ENCODE results near the gene SCYGR4. TPM values are rescaled to one million over a fixed set of nuclear protein-coding genes. Genes with fewer than 3 reads are reported as not detected.
"Not testable (repeated sequence)": the region's sequence is repeated elsewhere in the genome, so short reads cannot be mapped to it uniquely, and the experiment has no call there.

Gene SCYGR4
- total RNA-seq, 2 experiments from 2014 or later, result not detected

- Mint-ChIP-seq H3K27me3 (peaks cover 3% of the 10 kb centered on the region), H3K4me1 (no peaks in the 10 kb centered on the region), H3K9me3 (no peaks in the 10 kb centered on the region), H3K4me3 (no peak overlapping the region), H3K27ac (no peak overlapping the region), H3K36me3 (ENCODE audit: low read depth) (no peaks in the 10 kb centered on the region)
- POLR2A ChIA-PET, result no interaction called here
- no peak for DNase-seq
- CTCF ChIA-PET, result no interaction called here
Measured at GRCh38 chr2:227661025-227661649, 43.8 kb downstream of the SCYGR4 start.

GRCh38 chr2:227661827-227662226, 44.5 kb downstream of the SCYGR4 start:
- DNase-seq, result no peak
- POLR2A ChIA-PET, result no interaction called here
- no peaks in the 10 kb centered on the region for H3K4me1 Mint-ChIP-seq
- no peak overlapping the region for H3K27ac Mint-ChIP-seq
- CTCF ChIA-PET, result no interaction called here
- H3K36me3 Mint-ChIP-seq (ENCODE audit: low read depth), result no peaks in the 10 kb centered on the region
- no peak overlapping the region for H3K4me3 Mint-ChIP-seq
- peaks cover 3% of the 10 kb centered on the region for H3K27me3 Mint-ChIP-seq
- H3K9me3 Mint-ChIP-seq, result no peaks in the 10 kb centered on the region

- no peak for DNase-seq
- Mint-ChIP-seq H3K4me3 (no peak overlapping the region), H3K36me3 (ENCODE audit: low read depth) (no peaks in the 10 kb centered on the region), H3K4me1 (no peaks in the 10 kb centered on the region), H3K27ac (no peak overlapping the region), H3K27me3 (peaks cover 3% of the 10 kb centered on the region), H3K9me3 (no peaks in the 10 kb centered on the region)
- ChIA-PET CTCF (no interaction called here), POLR2A (no interaction called here)
Measured at GRCh38 chr2:227665189-227665940, 48.1 kb downstream of the SCYGR4 start.

GRCh38 chr2:227666631-227667170, 49.4 kb downstream of the SCYGR4 start, which contains the start of gene SCYGR5:
Gene SCYGR5, plus strand, starts transcription at chr2:227666804. Its CDS starts 0 bp downstream, at chr2:227666804.
- H3K36me3 Mint-ChIP-seq (ENCODE audit: low read depth); H3K4me1 Mint-ChIP-seq; H3K27ac Mint-ChIP-seq; H3K9me3 Mint-ChIP-seq; DNase-seq; H3K4me3 Mint-ChIP-seq; POLR2A ChIA-PET; H3K27me3 Mint-ChIP-seq: not testable (repeated sequence)
- CTCF ChIA-PET, result interaction anchor here (1.0 kb wide), 1 partner anchor 8 kb away, joined by 3 read pairs; no protein-coding TSS in a partner anchor

Other genes with a start within 250 kb of the SCYGR4 start
- gene TM4SF20, start 238.2 kb upstream of the SCYGR4 start, total RNA-seq, result not detected
- not detected for gene SCYGR1, start 229.5 kb upstream of the SCYGR4 start, total RNA-seq
- gene AGFG1, start 145.3 kb upstream of the SCYGR4 start, total RNA-seq, result 10 to 100 TPM; 59.7 to 64.0 TPM
- not detected for gene SCYGR2, start 18.6 kb upstream of the SCYGR4 start, total RNA-seq
- not detected for gene SCYGR3, start 2.7 kb upstream of the SCYGR4 start, total RNA-seq
- gene SCYGR5, start 49.3 kb downstream of the SCYGR4 start, total RNA-seq, result not detected
- gene SLC19A3, start 100.5 kb downstream of the SCYGR4 start, total RNA-seq, result not detected
- not detected for gene SCYGR6, start 107.3 kb downstream of the SCYGR4 start, total RNA-seq
- gene SCYGR7, start 110.8 kb downstream of the SCYGR4 start, total RNA-seq, result not detected
- not detected for gene SCYGR8, start 128.4 kb downstream of the SCYGR4 start, total RNA-seq
- gene CCL20, start 196.3 kb downstream of the SCYGR4 start, total RNA-seq, result 1 to 10 TPM; 3.6 to 4.7 TPM